GM12892 (cell line): ENCODE measurements around the gene PFN3.

ENCODE experiments used
- POLR2A ChIP-seq: IDR thresholded peaks from 2 replicates; pipeline ENCODE4 v1.6.1; 2011; ENCODE audit warnings: low read depth, low read length, control low read depth
- POLR2AphosphoS5 ChIP-seq: IDR thresholded peaks from 2 replicates; pipeline ENCODE4 v1.6.1; 2011; ENCODE audit warnings: low read depth, low read length, control low read depth
- TAF1 ChIP-seq: IDR thresholded peaks from 2 replicates; pipeline ENCODE4 v1.6.1; 2011; ENCODE audit warnings: low read depth, mild to moderate bottlenecking, control low read depth, low read length, borderline replicate concordance

DNA sequence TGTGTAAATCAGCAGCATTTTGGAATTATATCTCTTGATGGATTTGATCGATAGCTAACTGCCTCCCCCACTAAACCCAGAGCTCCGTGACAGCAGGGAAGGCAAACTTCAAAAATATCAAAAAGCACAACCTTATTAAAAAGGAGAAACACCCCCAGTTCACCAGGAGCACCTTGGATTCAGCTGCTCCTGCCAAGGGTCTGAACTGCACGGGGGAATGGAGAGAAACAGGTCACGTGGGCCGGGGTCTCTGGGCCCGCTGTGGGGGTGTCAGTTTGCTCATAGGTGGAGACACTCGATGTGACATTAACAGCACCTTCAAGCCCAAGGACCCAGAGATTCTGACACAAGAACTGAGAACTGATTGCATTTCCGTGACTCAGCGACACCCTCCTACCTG, 17.3 kb downstream of the PFN3 start:
- no peak for TF ChIP-seq POLR2A
- no peak for TF ChIP-seq POLR2AphosphoS5
- TF ChIP-seq TAF1 = no peak
